Measurements from ENCODE around the gene PEX13.
"Not testable (repeated sequence)": the region's sequence is repeated elsewhere in the genome, so short reads cannot be mapped to it uniquely, and the experiment has no call there.

PEX13 gene

DNA sequence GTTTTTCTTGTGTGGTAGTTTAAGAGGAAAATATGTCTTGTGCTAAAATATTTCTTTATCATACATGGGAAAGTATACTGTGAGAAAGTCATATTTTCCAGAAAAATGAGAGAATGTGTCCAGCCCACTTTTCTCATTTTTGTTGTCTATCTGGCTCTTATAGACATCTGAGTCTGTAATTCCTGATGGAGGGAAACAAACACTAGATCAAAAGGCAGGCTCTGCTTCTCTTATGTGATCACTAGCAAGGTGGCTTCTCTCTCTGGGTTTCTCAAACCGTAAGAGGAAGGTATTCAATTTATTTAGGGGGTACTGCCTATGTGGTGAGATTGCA, 40.0 kb upstream of the PEX13 start:
- peaks cover 85% of the 10 kb centered on the region for H3K4me1 ChIP-seq (ENCODE audit: control insufficient read depth, low read length)
- H3K9me2 ChIP-seq (replicated peaks; ENCODE audit: control insufficient read depth, low read length), result no peaks in the 10 kb centered on the region
- H3K4me3 ChIP-seq (ENCODE audit: low read length), result peak overlapping the region; percentile 18; the same call in 1 of the 2 replicates
- H3K9me3 ChIP-seq (ENCODE audit: control insufficient read depth, insufficient read depth, low read length), result no peaks in the 10 kb centered on the region
- H4K20me1 ChIP-seq (ENCODE audit: control insufficient read depth, insufficient read depth, low read depth, low read length), result no peaks in the 10 kb centered on the region
- H3K36me3 ChIP-seq (ENCODE audit: control insufficient read depth, low read length), result peaks cover 7% of the 10 kb centered on the region
- peaks cover 24% of the 10 kb centered on the region for H3K79me2 ChIP-seq (ENCODE audit: control insufficient read depth, low read length)
- H3K27me3 ChIP-seq (ENCODE audit: control insufficient read depth, low read length), result no peaks in the 10 kb centered on the region
- peak overlapping the region; percentile 93 for H3K27ac ChIP-seq (ENCODE audit: low read depth, low read length)
- TF ChIP-seq, protein P1, sequence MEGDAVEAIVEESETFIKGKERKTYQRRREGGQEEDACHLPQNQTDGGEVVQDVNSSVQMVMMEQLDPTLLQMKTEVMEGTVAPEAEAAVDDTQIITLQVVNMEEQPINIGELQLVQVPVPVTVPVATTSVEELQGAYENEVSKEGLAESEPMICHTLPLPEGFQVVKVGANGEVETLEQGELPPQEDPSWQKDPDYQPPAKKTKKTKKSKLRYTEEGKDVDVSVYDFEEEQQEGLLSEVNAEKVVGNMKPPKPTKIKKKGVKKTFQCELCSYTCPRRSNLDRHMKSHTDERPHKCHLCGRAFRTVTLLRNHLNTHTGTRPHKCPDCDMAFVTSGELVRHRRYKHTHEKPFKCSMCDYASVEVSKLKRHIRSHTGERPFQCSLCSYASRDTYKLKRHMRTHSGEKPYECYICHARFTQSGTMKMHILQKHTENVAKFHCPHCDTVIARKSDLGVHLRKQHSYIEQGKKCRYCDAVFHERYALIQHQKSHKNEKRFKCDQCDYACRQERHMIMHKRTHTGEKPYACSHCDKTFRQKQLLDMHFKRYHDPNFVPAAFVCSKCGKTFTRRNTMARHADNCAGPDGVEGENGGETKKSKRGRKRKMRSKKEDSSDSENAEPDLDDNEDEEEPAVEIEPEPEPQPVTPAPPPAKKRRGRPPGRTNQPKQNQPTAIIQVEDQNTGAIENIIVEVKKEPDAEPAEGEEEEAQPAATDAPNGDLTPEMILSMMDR (IDR thresholded peaks at IDR 0.05; ENCODE audit: low read depth, low read length, poor library complexity, severe bottlenecking), result no peak
- no peak for TF ChIP-seq EZH2phosphoT487 (IDR thresholded peaks at IDR 0.05; ENCODE audit: borderline replicate concordance, low read length)
- H3F3A ChIP-seq (ENCODE audit: control insufficient read depth, insufficient read depth), result peaks cover 44% of the 10 kb centered on the region
- peak overlapping the region; percentile 98 for H3K4me2 ChIP-seq (ENCODE audit: low read length)

DNA sequence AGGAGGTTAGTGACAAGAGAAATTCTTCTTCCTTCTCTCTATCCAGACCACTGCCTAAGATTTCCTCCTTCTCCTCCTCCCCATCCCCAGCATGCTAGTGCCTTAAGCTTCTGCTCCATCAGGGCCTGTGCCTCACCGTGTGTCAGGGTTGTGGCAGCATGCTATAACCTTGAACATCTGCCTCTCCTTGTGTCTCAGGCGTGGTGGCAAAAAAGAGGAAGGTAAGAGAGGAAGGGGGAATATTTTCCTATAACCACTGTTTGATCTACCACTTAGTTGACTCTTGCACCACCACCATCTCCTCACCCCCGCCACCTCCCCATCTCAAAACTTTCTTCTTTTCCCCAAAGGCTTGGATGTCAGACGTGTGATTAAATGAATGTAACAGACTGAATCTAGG, 38.3 kb upstream of the PEX13 start:
- Histone ChIP-seq H3K4me3 (ENCODE audit: low read length) (peak overlapping the region; percentile 50), H3K27me3 (ENCODE audit: control insufficient read depth, low read length) (no peaks in the 10 kb centered on the region), H4K20me1 (ENCODE audit: control insufficient read depth, insufficient read depth, low read depth, low read length) (no peaks in the 10 kb centered on the region), H3K27ac (ENCODE audit: low read depth, low read length) (peak overlapping the region; percentile 71), H3K4me2 (ENCODE audit: low read length) (peak overlapping the region; percentile 60), H3K36me3 (ENCODE audit: control insufficient read depth, low read length) (peaks cover 6% of the 10 kb centered on the region), H3K9me3 (ENCODE audit: control insufficient read depth, insufficient read depth, low read length) (no peaks in the 10 kb centered on the region), H3K9me2 (replicated peaks; ENCODE audit: control insufficient read depth, low read length) (no peaks in the 10 kb centered on the region), H3K4me1 (ENCODE audit: control insufficient read depth, low read length) (peaks cover 83% of the 10 kb centered on the region), H3F3A (ENCODE audit: control insufficient read depth, insufficient read depth) (peaks cover 42% of the 10 kb centered on the region), H3K79me2 (ENCODE audit: control insufficient read depth, low read length) (peaks cover 9% of the 10 kb centered on the region)
- TF ChIP-seq, protein P1 (IDR thresholded peaks at IDR 0.05; ENCODE audit: low read depth, low read length, poor library complexity, severe bottlenecking), result no peak
- no peak for TF ChIP-seq EZH2phosphoT487 (IDR thresholded peaks at IDR 0.05; ENCODE audit: borderline replicate concordance, low read length)

DNA sequence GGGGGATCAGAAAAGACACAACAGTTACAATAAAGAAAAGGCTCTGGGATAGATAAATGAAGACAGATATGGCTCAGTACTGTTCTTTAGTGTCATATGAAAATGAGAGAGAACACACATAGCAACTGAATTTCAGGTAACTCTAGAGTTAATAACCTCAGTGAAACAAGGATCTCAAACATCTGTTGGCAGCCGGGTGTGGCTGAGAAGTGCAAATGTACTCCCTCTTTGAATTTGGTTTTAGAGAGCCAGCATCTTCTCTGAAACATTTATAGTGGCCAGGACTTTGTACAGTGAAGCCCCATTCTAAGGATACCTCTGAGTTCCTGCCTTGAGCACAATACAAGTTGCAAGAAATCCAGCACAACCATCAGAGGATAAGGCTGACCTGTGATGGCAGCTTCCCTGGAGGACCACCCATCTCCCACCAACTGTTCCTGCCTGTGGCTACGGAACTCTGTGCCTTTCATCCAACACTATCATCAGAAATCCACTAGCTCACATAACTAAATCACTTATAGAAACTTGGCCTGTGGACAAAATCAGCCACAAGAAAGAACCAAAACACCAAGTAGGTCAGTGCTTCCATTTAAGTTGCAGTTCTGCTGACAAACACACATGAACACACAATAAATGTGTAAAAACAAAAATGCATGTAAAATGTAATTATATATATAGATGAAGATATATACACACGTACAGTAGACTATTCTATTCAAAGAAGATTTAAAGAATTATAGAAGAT, 37.3 kb upstream of the PEX13 start:
- Histone ChIP-seq H3K79me2 (ENCODE audit: control insufficient read depth, low read length) (no peaks in the 10 kb centered on the region), H3K4me1 (ENCODE audit: control insufficient read depth, low read length) (peaks cover 83% of the 10 kb centered on the region), H4K20me1 (ENCODE audit: control insufficient read depth, insufficient read depth, low read depth, low read length) (no peaks in the 10 kb centered on the region), H3K27me3 (ENCODE audit: control insufficient read depth, low read length) (no peaks in the 10 kb centered on the region), H3F3A (ENCODE audit: control insufficient read depth, insufficient read depth) (peaks cover 50% of the 10 kb centered on the region), H3K9me3 (ENCODE audit: control insufficient read depth, insufficient read depth, low read length) (no peaks in the 10 kb centered on the region), H3K9me2 (replicated peaks; ENCODE audit: control insufficient read depth, low read length) (no peaks in the 10 kb centered on the region), H3K4me3 (ENCODE audit: low read length) (peak overlapping the region; percentile 50), H3K4me2 (ENCODE audit: low read length) (peak overlapping the region; percentile 60), H3K27ac (ENCODE audit: low read depth, low read length) (peak overlapping the region; percentile 71), H3K36me3 (ENCODE audit: control insufficient read depth, low read length) (no peaks in the 10 kb centered on the region; the same call in 1 of the 2 replicates)
- TF ChIP-seq, protein P1 (IDR thresholded peaks at IDR 0.05; ENCODE audit: low read depth, low read length, poor library complexity, severe bottlenecking), result no peak
- TF ChIP-seq EZH2phosphoT487 (IDR thresholded peaks at IDR 0.05; ENCODE audit: borderline replicate concordance, low read length), result no peak

DNA sequence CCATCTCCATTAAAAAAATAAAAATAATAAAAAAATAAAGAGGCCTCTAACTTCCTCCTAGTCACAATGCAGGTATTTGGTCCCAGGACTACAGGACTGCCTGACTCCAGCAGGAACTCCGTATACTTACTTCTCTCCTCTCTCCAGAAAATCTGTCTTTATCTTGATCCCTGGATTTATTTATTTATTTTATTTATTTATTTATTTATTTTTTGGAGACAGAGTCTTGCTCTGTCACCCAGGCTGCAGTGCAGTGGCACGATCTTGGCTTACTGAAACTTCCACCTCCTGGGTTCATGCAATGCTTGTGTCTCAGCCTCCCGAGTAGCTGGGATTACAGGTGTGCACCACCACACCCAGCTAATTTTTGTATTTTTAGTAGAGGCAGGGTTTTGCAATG, 35.5 kb upstream of the PEX13 start:
- H3K4me2 ChIP-seq (ENCODE audit: low read length); H3K36me3 ChIP-seq (ENCODE audit: control insufficient read depth, low read length); H3K27ac ChIP-seq (ENCODE audit: low read depth, low read length); H3K9me3 ChIP-seq (ENCODE audit: control insufficient read depth, insufficient read depth, low read length); H4K20me1 ChIP-seq (ENCODE audit: control insufficient read depth, insufficient read depth, low read depth, low read length); H3K79me2 ChIP-seq (ENCODE audit: control insufficient read depth, low read length); H3K27me3 ChIP-seq (ENCODE audit: control insufficient read depth, low read length); H3K4me3 ChIP-seq (ENCODE audit: low read length); H3K9me2 ChIP-seq (replicated peaks; ENCODE audit: control insufficient read depth, low read length): not testable (repeated sequence)
- Histone ChIP-seq H3F3A (ENCODE audit: control insufficient read depth, insufficient read depth) (peaks cover 35% of the 10 kb centered on the region), H3K4me1 (ENCODE audit: control insufficient read depth, low read length) (peaks cover 83% of the 10 kb centered on the region)
